Measurements from ENCODE around the gene BAZ2B.

GRCh38 chr2:159606287-159606686, 10.1 kb downstream of the BAZ2B start:
- TF ChIP-seq EZH2 (IDR thresholded peaks at IDR 0.05; ENCODE audit: insufficient read depth, low read length) (no peak), CTCF (IDR thresholded peaks at IDR 0.05; ENCODE audit: insufficient read depth, low read depth, low read length) (no peak)

Data from astrocyte (in vitro differentiated cells and primary cell).